ENCODE measurements around the gene FOXN1.
"Not testable (repeated sequence)": the region's sequence is repeated elsewhere in the genome, so short reads cannot be mapped to it uniquely, and the experiment has no call there.

FOXN1 gene

DNA sequence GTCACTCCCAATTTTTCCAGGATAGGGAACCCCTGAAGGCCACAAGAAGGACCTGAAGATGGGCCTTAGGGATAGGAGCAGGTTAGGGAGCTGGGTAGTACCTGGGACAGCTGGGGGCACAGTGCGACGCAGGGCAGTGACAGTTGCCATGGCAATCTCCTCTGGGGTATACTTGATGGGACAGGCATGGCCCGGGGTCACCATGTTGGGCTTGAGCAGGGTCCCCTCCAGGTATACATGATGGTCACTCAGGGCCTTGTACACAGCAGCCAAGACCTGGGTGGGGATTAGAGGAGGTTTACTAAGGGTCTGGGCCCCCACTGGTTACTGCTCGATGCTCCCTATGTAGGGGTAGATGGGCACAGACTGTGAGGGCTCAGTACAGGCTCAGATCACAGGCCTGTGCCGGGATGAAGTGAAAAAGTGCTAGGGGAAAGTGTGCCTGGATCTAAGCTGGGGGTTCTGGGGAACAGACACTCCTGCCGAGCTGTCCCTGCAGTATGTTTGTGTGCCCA, 67.9 kb downstream of the FOXN1 start:
- DNase-seq (ENCODE audit: low spot score) = no peak

GRCh38 chr17:28574526-28574925, 68.4 kb downstream of the FOXN1 start:
- no peak for DNase-seq (ENCODE audit: low spot score)

DNA sequence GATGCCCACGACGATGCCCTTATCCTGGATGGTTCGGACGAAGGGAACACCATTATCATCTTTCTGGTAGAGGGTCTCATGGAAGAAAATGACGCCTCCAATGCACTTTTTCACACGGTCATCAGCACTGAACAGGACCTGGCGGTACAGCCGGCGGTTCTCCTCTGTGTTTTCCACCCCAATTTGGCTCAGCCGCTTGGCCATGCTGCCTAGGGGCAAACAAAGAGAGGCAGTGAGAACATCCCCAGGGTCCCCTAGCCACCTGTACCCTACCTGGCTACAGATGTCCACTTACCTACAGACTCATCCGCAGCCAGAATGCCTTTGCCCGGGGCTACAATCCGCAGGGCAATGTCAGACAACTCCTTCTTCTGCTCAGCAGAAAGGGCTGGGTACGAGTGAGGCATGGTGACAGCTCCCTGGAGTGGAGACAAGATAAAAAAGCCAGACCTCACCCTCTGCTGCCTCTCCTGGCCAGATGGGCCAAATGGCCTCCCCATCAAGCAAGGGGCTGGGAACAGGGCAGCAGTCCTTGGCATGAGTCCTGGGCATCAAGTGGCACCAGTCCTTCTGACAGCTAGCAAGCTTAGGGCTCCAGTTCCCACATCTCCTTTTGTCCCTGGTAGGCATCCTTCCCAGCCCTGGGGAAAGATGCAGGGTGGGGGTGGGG, 69.1 kb downstream of the FOXN1 start:
- DNase-seq (ENCODE audit: low spot score) = peak; percentile 70

DNA sequence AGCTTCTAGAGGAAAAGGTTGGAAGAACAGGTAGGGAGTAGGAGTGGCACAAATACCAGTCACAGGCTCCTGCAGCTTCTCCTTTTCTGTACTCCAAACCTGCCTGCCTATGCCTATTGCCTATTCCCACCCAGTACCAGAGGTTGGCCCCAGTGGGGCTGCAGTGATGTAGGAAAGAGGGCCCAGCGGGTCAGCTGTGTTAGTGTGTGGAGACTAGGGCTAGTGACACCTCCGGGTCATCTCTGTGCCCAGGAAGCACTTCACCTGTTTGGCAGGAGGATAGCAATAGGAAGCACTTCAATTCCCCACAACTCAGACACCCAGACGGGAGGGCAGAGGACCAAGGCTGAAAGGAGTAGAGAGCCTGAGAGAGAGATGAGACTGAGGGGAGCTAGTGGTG, 69.9 kb downstream of the FOXN1 start:
- DNase-seq (ENCODE audit: low spot score) = not testable (repeated sequence)

- peak; percentile 99 for DNase-seq (ENCODE audit: low spot score)
Measured at GRCh38 chr17:28576758-28577465, 70.8 kb downstream of the FOXN1 start, which contains the start of gene ALDOC. ALDOC (minus strand) TSS chr17:28576895; CDS start chr17:28575532, 1,363 bp downstream.

GRCh38 chr17:28577466-28577824, 71.3 kb downstream of the FOXN1 start:
- DNase-seq (ENCODE audit: low spot score) = no peak

DNA sequence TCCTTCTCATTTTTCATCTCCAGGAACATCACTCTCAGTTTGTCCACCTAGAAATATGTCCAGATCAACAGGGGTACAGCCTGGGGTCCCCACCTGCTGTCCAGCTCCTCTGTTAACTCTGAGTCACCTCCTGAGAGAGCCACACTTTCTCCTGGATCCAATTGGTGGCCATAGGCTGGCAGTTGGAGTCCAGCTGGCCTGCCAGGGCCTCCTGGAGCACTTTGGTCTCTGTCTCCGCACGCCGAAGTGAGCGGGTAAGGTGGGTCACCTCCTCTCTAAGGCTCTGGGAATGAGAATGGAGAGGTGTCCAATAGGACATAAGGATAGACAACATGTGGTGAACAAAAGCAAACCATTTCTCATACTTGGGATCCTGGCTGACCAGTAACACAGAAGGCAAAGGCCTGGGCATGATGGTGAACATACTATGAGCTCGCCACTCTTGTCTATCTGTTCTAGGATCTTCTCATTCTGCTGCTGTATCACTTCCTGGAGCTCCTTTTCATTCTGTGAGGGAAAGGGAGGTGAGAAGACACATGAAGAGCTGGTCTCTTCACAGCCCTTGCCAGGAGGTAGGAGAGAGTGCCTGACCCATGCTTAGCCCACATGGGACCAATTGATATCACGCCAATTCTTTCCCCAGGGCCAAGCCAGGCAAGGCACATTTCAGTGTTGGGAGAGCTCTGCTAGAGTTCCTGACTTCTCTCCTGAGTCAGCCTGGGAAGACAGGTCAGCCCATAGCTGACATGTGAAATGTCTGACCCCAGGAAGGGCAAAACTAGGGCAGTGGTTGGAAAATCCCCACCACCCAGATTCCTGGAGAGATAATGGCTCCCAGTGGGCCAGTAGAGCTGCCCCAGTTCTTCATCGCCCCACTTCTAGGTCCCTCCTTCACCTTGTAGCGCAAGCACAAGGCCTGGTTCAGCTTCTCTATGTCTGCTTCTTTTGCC, 72.4 kb downstream of the FOXN1 start:
- no peak for DNase-seq (ENCODE audit: low spot score)

DNA sequence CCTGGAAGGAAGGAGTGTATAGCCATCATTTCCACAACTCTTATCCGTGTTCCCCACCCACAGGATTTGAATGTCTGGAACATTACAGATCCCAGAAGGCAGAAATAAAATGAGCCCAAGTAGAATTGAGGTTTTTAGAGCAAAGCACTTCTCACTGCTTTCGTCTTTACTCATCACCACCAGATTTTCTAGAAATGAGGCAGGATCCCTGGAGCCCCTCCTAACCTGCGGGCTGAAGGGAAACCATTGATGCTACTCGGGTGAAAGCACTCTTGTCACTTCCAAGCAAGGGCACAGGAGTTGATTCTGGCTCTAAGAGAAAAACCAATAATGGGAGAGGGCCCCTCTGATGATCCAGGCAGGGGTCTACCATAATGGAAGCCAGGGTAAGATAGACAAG, 73.4 kb downstream of the FOXN1 start:
- DNase-seq (ENCODE audit: low spot score) = no peak

- DNase-seq (ENCODE audit: low spot score) = no peak
Measured at GRCh38 chr17:28580959-28581358, 74.8 kb downstream of the FOXN1 start.

- no peak for DNase-seq (ENCODE audit: low spot score)
Measured at GRCh38 chr17:28582513-28582912, 76.4 kb downstream of the FOXN1 start.

DNA sequence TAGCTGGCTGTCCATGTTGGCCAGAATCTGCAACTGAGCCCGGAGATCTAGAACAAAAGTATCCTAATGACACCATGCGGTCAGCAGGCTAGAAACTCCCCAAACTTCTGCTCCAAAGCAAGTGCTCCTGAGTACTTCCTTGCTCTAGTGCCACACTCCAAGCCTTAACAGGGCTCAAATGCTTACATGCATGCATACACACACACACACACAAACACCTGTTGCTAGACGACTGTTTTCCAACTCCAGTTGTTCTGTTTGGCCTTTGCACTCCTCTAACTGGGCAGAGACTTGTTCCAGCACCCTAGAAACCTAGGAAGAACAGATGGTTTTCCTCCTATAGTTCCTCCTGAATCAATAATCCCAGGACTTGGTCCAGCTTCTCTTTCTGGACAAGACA, 78.3 kb downstream of the FOXN1 start:
- no peak for DNase-seq (ENCODE audit: low spot score)

- no peak for DNase-seq (ENCODE audit: low spot score)
Measured at GRCh38 chr17:28585851-28586250, 79.7 kb downstream of the FOXN1 start.

Data from hematopoietic multipotent progenitor cell treated with erythropoietin and hydrocortisone succinate and interleukin-3 and kit ligand, for 17 days (in vitro differentiated cells).